SIG-M5 (cell line): Measurements from ENCODE around the gene BIVM.
"Not testable (repeated sequence)": the region's sequence is repeated elsewhere in the genome, so short reads cannot be mapped to it uniquely, and the experiment has no call there.

Experiments used
- DNase-seq: peaks from one replicate; lab custom pipeline; 2025; lab: John Stamatoyannopoulos, UW

BIVM gene

GRCh38 chr13:102798581-102799425 lies at the start of gene BIVM, which contains the start of gene POGLUT2:
BIVM (plus strand) TSS chr13:102799119; CDS start chr13:102807268, 8,149 bp downstream.
POGLUT2 (minus strand) TSS chr13:102798976; CDS start chr13:102798670, 306 bp downstream.
- DNase-seq: peak; percentile 36

GRCh38 chr13:102751886-102752285 lies 47.0 kb upstream of the BIVM start:
- DNase-seq: no peak

- no peak for DNase-seq
Measured at GRCh38 chr13:102757006-102757405, 41.9 kb upstream of the BIVM start.

- no peak for DNase-seq
Measured at GRCh38 chr13:102758842-102759241, 40.1 kb upstream of the BIVM start.

- DNase-seq: no peak
Measured at GRCh38 chr13:102761071-102761470, 37.8 kb upstream of the BIVM start.

- DNase-seq: no peak
Measured at GRCh38 chr13:102763741-102764140, 35.2 kb upstream of the BIVM start.

- no peak for DNase-seq
Measured at GRCh38 chr13:102768909-102769308, 30.0 kb upstream of the BIVM start.

GRCh38 chr13:102769679-102770078 lies 29.2 kb upstream of the BIVM start:
- no peak for DNase-seq

- DNase-seq: no peak
Measured at GRCh38 chr13:102770435-102770834, 28.5 kb upstream of the BIVM start.

- DNase-seq: peak; percentile 21
Measured at GRCh38 chr13:102771298-102772041, 27.4 kb upstream of the BIVM start.

GRCh38 chr13:102772042-102772425 lies 26.9 kb upstream of the BIVM start:
- no peak for DNase-seq

- DNase-seq: peak; percentile 9
Measured at GRCh38 chr13:102773441-102774213, 25.3 kb upstream of the BIVM start, which contains the start of gene TEX30. TEX30 (minus strand) TSS chr13:102773786; CDS start chr13:102770026, 3,760 bp downstream.

- no peak for DNase-seq
Measured at GRCh38 chr13:102774214-102774568, 24.7 kb upstream of the BIVM start.

GRCh38 chr13:102774591-102775520 lies 24.1 kb upstream of the BIVM start:
- DNase-seq: no peak

- no peak for DNase-seq
Measured at GRCh38 chr13:102776271-102776670, 22.6 kb upstream of the BIVM start.

GRCh38 chr13:102777736-102778135 lies 21.2 kb upstream of the BIVM start:
- DNase-seq: no peak

GRCh38 chr13:102779436-102780159 lies 19.3 kb upstream of the BIVM start:
- no peak for DNase-seq

- not testable (repeated sequence) for DNase-seq
Measured at GRCh38 chr13:102780656-102781055, 18.3 kb upstream of the BIVM start.

GRCh38 chr13:102781591-102781990 lies 17.3 kb upstream of the BIVM start:
- no peak for DNase-seq

GRCh38 chr13:102784483-102784882 lies 14.4 kb upstream of the BIVM start:
- DNase-seq: no peak
